Fibroblast of mammary gland (primary cell): ENCODE results near the gene METTL23.
"Not testable (repeated sequence)": the region's sequence is repeated elsewhere in the genome, so short reads cannot be mapped to it uniquely, and the experiment has no call there.

Experiments
- DNase-seq: peaks from one replicate; pipeline ENCODE4 v3.0.0-alpha.2; 2010; ENCODE audit warnings: low read depth
- H3K4me3 ChIP-seq: 2 replicates; pipeline ENCODE4 v1.5.1; 2011; ENCODE audit warnings: low read depth, mild to moderate bottlenecking, low read length, moderate library complexity; ENCODE audit not compliant: control insufficient read depth
- TF ChIP-seq, protein P1 (sequence below): conservative IDR thresholded peaks from 2 replicates; pipeline ENCODE4 v1.5.1; 2011; ENCODE audit warnings: low read depth, low read length, inconsistent platforms; ENCODE audit not compliant: control insufficient read depth, insufficient read depth

Gene METTL23

DNA sequence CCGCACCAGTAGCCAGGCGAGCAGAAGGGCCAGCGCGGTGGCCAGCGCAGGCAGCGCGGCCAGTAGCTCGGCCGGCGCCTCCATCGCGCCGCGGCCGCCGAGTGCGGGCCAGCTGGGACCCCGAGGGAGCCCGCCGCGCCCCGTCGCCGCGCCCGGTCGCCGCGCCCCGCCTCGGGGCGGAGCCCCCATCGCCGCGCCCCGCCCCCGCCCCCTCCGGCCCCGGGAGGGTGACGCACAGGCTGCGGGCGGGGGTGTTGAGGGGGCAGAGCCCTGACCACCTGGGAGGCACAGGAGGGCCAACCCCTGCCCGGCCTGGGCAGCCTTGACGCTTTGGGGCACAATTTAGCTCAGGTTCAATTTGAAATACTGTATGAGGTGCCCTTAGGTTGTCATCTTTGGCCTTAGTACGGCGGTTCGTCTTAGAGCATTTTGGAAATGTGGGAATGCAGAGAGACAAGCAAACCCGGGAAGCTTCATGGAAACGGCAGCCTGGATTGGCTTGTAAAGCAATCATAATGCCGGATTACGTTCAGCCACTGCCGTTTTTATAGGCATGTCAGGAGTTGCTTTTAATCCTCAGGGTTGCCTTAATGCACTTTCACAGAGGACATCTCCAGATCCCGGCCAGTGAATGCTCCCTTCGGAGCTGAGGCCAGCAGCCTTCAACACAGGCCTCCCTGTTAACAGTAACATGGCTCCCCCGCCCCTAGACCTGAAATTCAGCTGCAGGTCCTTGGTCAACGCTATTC is 15.6 kb upstream of the METTL23 start, which contains the start of gene MXRA7:
TSS of gene MXRA7 (minus strand) at position 103 of the 749 bp plus-strand sequence. CDS start at position 84, 19 bp downstream.
- TF ChIP-seq, protein P1, sequence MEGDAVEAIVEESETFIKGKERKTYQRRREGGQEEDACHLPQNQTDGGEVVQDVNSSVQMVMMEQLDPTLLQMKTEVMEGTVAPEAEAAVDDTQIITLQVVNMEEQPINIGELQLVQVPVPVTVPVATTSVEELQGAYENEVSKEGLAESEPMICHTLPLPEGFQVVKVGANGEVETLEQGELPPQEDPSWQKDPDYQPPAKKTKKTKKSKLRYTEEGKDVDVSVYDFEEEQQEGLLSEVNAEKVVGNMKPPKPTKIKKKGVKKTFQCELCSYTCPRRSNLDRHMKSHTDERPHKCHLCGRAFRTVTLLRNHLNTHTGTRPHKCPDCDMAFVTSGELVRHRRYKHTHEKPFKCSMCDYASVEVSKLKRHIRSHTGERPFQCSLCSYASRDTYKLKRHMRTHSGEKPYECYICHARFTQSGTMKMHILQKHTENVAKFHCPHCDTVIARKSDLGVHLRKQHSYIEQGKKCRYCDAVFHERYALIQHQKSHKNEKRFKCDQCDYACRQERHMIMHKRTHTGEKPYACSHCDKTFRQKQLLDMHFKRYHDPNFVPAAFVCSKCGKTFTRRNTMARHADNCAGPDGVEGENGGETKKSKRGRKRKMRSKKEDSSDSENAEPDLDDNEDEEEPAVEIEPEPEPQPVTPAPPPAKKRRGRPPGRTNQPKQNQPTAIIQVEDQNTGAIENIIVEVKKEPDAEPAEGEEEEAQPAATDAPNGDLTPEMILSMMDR = no peak
- DNase-seq = peak; percentile 56
- peak within 1 kb of the TSS; percentile 70 for H3K4me3 ChIP-seq

DNA sequence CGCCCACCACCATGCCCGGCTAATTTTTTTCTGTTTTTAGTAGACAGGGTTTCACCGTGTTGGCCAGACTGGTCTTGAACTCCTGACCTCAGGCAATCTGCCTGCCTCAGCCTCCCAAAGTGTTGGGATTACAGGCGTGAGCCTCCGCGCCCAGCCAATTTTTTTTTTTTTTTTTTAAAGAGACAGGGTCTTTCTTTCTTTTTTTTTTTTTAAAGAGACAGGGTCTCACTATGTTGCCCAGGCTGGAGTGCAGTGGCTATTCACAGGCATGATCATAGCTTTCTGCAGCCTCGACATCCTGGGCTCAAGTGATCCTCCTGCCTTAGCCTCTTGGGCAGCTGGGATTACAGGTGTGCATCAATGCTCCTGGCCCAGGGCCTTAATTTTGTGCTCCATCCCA is 14.3 kb upstream of the METTL23 start:
- not testable (repeated sequence) for H3K4me3 ChIP-seq, DNase-seq

DNA sequence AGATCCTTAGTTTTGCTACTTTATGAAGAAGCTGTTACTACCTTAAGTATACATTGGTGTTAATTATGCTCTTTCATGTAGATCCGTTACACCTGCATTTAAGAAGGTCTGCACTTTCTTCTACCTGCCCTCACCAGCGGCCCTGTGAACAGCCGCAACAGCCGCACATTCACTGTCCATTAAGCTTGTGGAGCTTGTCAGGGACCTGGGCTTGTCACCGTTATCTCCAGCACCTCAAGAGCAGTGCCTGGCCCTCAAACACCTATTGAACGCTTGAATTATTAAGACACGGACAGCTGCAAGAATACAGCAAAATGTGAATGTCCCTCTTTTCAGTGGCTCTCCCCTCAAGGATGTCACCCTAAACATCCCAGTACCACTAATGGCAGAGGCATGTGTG is 12.9 kb upstream of the METTL23 start:
- no peak overlapping the region for H3K4me3 ChIP-seq
- no peak for DNase-seq
- TF ChIP-seq, protein P1 = no peak

DNA sequence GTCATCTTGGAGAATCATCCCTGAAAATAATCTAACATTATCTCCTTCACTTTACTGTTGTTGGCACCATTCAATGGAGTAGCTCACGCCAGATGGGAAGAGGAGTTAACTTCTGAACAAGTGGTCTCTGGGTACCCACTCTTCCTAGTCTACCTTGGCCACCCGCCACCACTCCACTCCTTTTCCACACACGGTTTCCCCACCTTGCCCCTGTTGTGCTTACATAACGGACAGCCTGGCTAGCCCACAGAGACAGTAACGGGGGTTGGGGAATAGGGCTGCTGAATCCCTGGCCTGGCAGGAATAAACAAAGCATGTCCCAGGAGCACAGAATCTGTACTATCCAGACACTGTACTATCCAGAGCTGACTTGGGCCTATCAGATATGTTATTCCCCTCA is 12.3 kb upstream of the METTL23 start:
- TF ChIP-seq, protein P1 = no peak
- no peak overlapping the region for H3K4me3 ChIP-seq
- DNase-seq = no peak

DNA sequence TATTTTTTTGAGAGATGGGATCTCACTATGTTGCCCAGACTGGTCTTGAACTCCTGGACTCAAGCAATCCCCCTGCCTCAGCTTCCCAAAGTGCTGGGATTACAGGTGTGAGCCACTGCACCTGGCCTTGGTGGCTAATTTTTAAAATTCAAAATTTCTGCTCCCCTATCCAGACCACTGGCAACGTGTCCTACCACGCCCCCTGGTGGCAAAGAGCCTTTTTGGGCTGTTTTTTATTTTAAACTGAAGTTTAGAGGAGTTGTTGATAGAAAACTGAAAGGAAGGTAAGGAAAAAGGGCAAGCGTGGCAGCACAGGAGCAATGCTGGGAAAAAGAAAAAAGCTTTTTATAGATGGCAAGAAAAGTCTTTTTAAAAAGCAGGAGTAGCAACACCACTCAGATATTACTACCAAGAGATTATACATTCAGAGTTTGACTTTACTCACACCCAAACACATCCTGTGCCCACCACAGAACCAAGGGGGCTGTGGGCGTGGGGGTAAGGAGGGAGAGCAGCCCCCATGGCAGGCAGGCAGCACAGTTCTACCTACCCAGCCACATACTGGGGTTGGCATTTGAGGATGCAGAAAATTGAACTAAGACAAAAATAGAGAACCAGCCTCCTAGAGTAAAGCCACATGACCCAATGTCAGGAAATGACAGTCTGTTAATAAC is 11.7 kb upstream of the METTL23 start:
- no peak overlapping the region for H3K4me3 ChIP-seq
- no peak for DNase-seq
- TF ChIP-seq, protein P1 = peak; percentile 78

DNA sequence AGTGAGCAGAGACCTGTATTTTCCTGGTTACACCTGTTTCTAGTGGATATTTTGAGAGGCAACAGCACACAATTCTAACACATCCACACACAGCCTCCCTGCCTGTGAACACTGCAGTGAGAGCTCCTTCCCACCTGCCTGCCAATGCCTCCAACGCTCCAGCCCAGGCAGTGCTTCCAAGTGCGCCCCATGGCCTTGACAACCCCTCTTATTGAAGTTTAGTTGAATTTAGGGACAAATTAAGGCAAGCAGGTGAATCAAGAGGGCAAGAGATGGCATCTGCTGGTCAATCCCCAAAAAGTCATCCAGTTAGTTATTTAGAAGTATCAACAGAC is 11.2 kb upstream of the METTL23 start:
- TF ChIP-seq, protein P1 = no peak
- no peak for DNase-seq
- no peak overlapping the region for H3K4me3 ChIP-seq

DNA sequence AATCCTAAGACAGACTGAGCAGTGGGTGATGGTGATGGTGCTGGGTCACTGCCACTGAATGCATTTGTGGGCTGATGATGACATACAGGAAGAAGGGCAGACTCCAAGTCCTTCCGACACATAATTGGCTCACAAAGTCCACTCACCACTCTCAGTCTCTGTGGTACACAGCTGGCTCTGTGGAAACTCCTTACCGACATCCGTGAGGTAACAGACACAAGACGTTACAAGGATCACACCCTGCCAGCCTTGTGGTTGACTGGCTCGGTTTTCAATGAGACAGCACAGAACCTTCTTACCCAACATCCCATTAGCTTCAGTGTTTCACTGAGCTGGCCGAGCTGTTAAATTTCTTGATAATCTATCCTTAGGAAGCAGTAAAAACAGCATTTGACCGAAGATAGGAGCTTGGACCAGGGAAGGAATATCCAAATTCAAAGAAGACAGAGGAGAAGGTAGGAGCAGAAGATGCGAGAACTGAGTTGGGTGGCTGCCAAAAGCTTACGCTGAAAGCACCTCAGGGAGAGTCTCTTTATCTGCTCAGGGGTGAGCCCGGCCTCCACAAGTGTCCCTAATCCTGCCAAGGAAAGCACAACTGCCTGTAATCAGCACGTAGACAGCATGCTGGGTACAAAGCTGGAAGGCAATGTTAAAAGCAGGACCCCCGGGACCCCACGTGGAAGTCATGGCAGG is 10.3 kb upstream of the METTL23 start:
- peak overlapping the region; percentile 21 for H3K4me3 ChIP-seq
- TF ChIP-seq, protein P1 = no peak
- peak; percentile 100 for DNase-seq
